HUDEP-2 (cell line): ENCODE measurements around the gene CHCHD1.
"Not testable (repeated sequence)": the region's sequence is repeated elsewhere in the genome, so short reads cannot be mapped to it uniquely, and the experiment has no call there.

Experiments
- DNase-seq, 76 experiments: peaks; one replicate each; lab custom pipeline; 2025; ENCODE audit not compliant: unreplicated experiment in 76 of 76; lab: John Stamatoyannopoulos, UW

CHCHD1 gene

DNA sequence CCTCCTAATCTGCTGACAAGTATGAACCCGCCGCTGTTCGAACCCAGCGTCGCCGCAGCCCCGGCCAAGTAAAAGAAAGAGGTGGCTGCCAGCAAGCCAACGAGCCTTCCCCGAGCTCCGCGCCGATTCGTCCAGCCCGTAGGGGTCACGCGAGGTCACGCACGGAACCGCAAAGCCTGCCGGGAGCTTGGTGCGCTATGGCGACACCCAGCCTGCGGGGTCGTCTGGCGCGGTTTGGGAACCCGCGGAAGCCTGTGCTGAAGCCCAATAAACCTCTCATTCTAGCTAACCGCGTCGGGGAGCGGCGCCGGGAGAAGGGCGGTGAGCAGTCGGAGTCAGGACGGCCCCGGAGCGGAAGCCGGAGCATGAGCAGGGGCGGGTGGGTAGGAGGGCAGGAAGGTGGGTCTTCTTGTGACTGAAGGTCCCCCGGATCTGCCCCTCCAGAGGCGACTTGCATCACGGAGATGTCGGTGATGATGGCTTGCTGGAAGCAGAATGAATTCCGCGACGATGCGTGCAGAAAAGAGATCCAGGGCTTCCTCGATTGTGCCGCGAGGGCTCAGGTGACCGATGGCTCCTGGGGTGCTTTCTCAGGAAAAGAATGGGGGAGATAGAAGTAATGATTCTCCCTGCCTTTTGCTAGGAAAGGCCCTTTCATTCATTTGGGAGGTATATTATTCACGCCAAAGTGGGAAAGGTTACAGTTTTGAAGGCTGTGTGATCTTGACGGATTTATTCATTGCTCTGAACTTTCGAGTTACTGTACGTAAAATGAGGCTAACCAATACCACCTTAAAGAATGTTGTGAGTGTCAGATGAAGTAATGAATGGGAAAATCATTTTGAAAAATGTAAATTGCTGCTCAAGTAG is at the start of gene CHCHD1:
CHCHD1 (plus strand) TSS at position 170 of the 870 bp plus-strand sequence; CDS start at position 198, 28 bp downstream.
- DNase-seq, result peak in 74 of 76 experiments; percentile 26 to 89 (median 79)

DNA sequence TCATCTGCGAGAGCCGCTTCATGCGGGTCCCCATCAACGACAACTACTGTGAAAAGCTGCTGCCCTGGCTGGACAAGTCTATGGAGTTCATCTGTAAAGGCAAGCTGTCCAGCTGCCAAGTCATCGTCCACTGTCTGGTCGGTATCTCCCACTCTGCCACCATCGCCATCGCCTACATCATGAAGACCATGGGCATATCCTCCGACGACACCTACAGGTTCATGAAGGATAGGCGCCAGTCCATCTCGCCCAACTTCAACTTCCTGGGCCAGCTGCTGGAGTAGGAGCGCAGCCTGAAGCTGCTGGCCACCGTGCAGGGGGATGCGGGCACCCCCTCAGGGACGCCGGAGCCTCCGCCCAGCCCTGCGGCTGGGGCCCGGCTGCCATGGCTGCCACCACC is 49.4 kb upstream of the CHCHD1 start:
- DNase-seq, result no peak

DNA sequence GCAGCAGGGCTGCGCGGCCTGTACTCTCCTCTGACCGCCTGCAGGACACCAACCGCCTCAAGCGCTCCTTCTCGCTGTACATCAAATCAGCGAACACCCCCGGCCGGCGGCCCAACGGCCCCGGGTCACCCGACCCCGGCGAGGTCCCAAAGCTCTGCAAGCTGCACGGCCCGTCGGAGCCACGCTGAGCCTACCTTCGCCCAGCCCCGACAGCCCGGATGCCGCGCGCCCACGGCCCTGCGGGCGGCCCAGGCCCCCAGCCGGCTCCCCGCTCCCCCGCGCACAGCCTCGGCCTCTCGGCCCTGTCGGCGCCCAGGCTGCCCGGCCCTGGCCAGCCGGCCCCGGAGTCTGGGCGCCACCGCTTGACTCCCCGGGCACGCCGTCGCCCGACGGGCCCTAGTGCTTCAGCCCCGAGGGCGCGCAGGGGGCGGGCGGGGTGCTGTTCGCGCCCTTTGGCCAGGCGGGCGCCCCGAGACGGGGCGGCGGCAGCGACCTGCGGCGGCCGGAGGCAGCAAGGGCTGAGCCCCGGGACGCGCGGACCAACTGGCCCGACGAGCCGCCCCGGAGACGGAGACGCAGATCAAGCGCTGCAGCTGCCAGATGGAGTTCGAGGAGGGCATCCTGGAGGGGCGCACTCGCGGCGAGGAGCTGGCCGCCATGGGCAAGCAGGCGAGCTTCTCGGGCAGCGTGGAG is 48.8 kb upstream of the CHCHD1 start:
- DNase-seq, result no peak

DNA sequence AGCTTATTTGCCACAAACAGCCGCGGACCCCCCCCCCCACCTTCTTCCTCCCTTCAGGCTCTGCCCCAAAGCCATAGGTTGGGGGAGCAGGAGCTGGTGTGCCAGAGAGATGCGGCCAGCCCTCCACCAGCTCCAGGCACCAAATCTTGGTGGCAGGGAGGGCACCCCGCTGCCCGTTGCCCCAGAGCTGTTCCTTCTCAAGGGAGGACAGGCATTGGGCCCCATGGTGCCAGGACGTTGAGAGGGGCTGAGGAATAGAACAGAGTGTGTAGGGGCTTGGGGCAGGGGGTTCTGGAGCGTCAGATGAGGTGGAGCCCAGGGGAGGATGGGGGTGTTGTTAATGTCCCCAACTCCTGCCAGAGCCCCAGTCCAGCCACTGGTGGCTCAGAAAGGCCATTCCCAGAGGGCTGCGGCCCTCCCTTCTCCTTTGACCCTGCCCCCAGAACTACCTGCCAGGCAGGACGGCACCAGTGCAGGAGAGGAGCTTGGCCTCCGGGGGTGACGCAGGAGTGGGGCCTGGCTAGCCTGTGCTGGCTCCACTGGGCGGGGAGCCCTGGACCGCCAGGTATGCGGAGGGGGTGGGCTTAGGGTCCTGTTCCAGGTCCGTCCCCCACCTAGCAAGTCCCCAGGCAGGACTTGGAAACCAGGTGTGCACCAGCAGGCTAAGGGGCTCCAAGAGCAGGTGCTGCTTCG is 47.7 kb upstream of the CHCHD1 start:
- no peak for DNase-seq

DNA sequence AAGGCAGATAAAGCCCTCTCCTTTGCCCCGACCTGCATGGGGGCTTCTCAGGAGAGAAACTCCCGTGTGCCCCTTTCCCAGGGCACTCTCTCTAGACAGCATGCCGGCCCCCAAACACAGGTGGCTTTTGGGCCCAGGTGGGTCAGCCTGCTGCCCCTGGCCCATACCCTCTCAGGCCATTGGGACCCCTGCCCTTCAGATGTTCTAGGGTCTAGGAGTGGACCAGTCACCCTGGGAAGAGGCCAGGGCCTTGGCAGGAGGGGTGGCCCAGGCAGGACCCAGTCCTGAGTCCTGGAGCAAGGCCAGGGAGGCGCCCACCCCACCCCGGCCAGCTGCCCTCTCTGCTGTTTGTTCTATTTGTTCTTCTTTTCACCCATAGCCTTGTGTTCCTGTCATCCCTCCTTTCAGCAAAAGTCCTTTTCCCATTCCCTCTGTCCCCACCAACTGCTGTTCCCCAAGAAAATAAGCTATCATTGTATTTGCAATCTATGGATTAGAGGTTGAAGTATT is 47.0 kb upstream of the CHCHD1 start:
- no peak for DNase-seq

DNA sequence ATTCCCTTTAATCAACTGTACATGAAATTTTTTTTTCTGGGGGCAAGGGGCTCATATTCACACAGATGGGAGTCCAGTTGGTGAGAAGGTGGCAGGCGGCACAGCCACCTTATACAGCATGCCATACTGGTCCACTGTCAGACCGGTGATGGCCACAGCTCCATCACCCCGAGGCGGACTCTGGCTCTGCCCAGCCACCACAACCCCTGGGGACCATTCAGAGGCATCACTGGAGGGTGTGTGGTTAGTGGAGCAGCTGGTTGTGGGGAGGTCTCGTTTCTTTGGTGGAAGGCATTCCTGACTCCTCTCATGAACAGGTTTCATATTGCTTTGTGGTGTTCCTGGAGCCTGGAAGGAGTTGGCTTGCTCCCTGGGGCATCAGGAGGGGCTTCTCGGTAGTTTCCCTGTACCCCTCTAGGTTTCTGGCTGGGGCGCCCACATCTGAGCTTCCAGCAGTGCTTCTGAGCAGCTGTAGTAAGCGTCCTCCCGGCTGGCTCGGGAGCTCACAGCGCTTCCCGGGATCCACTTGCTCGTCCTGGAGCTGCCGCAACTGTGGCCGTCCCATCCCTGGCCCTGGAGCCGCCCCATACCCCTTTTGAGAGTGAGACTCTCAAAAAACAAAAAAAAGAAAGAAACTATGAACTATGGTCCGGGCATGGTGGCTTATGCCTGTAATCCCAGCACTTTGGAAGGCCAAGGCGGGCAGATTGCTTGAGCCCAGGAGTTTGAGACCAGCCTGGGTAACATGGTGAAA is 41.2 kb upstream of the CHCHD1 start:
- DNase-seq, result not testable (repeated sequence)

DNA sequence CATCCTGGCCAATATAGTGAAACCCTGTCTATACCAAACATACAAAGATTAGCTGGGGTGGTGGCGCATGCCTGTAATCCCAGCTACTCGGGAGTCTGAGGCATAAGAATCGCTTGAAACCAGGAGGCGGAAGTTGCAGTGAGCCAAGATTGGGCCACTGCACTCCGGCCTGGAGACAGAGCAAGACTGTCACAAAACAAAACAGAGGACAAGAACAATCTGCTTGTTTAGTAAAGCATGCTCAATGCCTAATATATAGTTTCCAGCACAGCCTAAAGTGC is 39.5 kb upstream of the CHCHD1 start:
- peak in 1 of 76 experiments; percentile 3 for DNase-seq

DNA sequence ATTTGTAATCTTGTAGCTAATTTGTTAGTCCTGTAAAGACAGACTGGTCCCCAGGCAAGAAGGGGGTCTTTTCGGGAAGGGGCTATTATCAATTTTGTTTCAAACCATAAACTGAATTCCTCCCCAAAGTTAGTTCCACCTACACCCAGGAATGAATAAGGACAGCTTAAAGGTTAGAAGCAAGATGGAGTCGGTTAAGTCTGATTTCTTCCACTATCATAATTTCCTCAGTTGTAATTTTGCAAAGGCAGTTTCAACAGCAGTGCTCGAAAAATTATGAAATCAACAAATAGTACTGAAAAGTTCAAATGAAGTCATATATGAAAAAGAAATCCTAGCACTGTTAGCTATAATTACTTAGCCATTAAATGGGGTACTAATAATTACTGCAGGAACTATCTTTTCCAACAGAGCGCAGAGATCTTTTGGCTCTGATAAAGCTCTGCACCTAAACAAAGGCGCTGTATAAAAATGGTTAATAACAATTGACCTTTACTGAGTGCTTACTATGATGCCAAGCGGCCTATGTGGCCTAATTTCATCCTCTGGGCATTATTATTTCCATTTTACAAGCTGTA is 38.4 kb upstream of the CHCHD1 start:
- DNase-seq, result no peak

DNA sequence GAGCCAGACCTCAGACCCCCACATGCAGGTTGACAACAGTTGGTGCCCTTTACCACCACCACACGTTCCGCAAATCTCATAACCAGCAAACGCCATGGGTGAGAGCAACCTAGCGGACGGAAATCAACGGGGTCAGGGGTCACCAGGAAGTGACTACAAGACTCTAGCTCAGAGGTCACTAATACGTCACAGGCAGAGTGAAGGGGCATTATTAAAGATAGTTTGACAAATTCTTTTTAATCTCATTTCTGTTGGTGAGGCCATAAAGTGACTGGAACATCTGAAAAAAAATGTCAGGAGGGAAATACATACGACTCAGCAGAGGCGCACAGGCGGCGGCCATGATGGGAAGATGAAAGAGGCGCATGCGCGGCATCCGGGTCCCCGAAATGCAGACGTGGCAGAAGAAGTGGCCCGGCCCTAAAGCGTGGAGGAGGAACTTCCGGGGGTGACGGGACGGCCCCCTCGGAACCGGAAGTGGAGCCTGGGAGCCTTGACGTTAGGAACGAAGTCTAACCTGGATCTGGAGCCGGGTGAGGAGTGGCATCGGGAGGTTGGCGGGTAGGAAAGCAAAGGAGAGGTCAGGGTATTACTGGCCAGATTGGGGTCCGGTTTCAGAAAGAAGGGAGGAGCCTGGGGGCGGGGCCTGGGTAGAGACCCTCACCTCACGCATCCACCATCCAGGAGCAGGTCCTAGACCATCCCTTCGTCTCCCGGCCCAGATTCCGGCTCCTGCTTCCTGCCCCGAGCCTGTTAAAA is 37.8 kb upstream of the CHCHD1 start, which contains the start of gene SEC24C:
SEC24C (plus strand) TSS at position 468 of the 759 bp plus-strand sequence. CDS start 2,461 bp downstream, outside the sequence.
- peak in 75 of 76 experiments; percentile 17 to 95 (median 90) for DNase-seq

DNA sequence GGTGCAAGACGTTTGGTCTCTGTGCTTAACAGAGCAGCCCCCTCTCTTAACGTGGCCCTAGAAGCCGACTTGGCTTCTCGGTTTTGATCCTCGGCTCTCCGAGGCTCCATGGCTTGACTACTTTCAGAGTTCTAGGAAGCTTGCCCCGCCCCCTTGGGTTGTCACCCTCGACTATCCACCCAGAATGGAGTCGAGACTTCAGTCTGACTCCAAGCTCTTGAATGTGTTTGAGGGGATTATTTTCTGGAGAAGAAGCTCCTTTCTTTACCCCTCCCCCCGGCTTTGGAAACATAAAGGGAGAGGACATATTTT is 37.2 kb upstream of the CHCHD1 start:
- peak in 47 of 76 experiments; percentile 2 to 55 (median 30) for DNase-seq

DNA sequence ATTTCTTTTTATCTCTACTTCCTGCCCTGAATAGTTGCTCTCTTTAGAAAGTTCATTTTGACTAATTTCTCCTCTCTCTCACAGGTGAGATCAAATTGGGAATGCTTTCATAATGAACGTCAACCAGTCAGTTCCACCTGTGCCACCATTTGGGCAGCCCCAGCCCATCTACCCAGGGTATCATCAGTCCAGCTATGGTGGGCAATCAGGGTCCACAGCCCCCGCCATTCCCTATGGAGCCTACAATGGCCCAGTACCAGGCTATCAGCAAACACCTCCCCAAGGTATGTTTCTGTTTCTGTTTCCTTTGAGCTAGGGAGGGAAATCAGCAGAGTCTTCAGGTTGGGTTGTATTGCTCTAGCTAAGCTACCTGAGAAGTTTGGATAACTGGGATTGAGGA is 35.1 kb upstream of the CHCHD1 start:
- no peak for DNase-seq

DNA sequence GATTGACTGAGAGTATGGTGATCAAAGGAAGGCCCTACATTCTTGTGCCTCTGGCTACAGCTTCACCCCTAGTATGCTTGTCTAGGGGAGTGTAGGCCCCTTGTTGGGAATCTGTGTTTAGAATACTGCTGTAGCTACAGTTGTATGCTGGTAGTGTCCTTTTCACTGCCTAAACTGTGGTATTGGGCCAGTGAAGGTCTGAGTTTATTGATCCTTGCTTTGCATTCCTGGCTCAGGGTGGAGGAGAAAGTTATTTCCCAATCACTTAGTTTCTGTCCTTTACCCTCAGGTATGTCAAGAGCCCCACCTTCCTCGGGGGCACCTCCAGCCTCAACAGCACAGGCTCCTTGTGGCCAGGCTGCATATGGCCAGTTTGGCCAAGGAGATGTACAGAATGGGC is 31.0 kb upstream of the CHCHD1 start:
- DNase-seq, result no peak

DNA sequence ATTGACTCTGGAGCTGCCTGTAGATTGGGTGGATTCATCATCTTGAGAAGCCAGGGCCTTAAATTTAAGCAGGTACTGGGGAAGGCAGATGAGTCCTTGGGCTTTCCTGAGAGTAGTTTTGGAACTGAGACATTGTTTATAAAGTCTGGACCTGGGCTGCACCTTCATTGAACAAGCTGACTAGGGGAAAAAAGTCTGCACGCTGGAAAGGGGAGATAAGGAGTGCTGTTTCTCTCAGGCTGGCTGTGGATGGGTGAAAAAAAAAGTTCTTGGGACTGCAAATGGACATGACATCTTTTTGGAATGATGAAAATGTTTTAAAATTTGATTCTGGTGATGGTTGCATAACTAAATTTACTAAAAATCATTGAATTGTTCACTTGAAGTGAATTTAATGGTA is 25.7 kb upstream of the CHCHD1 start:
- DNase-seq, result peak in 1 of 76 experiments; percentile 28

DNA sequence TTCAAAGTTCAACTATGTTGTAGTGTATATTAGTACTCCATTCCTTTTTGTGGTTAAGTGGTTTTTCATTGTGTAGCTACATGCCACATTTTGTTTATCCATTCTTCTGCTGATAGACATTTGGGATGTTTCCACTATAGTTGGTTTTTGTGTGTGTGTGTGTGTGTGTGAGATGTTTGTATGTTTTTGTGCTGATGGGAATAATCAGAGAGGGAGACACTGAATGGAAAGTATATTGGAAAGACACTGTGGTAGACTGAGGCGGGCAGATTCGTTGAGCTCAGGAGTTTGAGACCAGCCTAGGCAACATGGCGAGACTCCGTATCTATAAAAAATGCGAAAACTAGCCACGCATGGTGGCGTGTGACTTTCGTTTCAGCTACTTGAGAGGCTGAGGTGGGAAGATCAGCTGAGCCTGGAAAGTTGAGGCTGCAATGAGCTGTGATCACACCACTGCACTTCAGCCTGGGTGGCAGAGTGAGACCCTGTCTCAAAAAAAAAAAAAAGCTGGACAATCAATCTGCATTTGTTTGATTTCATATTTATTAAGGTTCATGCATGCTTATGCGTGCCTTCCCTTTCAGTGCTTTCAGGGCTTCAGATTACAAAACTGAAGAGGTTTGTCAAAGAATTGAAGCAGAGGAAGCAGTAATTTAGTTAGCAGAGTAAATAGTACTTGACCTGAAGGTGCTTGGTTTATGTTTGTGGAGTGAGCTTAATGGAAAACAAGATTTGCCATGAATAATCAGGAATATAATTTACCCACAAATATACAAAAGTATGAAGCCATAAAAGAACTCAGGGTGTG is 22.9 kb upstream of the CHCHD1 start:
- no peak for DNase-seq

DNA sequence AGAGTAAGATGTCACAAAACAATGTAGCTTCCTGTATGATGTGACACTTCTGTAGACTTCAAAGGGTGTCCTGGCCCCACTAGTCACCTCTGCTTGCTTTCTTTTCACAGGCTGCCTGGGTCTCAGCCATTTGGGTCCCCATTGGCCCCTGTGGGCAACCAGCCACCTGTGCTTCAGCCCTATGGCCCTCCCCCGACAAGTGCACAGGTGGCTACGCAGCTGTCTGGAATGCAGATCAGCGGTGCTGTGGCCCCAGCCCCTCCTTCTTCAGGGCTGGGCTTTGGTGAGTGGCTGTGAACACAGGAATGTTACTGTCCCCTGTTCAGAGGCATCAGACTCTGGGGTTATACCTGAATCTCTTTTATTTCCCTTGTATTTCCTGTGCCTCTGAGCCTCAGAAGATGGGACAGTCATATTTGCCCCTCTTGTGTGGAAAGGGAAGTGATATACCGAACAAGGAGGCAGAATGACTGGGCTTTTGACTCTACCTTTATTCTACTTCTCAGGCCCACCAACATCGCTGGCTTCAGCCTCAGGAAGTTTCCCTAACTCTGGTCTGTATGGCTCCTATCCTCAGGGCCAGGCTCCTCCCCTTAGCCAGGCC is 22.2 kb upstream of the CHCHD1 start:
- no peak for DNase-seq

DNA sequence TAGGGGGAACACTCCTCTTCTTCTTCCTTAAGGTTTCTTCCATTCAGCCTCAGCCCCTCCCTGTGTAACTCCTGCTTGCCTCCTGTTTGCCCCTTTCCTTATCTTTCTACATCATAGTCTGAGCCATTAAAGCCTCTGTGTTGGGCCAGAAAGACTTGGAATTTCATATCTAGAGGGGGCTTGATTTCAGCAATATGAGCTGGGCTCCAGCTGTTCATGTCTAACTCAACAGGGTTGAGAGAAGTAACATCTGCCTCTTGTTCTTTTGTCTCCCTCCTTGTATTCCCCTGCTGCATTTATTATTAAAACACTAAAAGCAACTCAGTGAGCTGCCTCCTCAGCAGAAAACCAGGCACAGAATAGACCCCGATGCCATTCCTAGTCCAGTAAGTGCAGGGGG is 20.1 kb upstream of the CHCHD1 start:
- DNase-seq, result no peak

DNA sequence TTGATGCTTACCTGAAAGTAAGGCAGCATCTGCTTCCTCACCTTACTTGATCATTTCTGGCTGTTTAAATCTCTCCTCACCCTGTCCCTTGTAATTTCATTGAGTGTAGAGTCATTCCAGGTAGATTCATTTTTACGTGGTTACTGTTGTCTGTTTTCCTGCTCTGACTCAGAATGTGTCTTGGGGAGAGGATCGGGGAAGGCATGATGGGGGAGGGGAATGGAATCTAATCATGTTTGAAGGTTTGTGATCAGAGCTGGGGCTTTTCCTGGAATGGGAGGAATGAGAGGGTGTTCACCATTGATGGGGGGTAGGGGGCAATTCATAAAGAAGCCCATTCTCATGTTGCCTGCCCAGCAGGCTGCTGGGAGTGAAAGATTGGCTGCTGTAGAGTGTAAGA is 18.9 kb upstream of the CHCHD1 start:
- DNase-seq, result no peak

DNA sequence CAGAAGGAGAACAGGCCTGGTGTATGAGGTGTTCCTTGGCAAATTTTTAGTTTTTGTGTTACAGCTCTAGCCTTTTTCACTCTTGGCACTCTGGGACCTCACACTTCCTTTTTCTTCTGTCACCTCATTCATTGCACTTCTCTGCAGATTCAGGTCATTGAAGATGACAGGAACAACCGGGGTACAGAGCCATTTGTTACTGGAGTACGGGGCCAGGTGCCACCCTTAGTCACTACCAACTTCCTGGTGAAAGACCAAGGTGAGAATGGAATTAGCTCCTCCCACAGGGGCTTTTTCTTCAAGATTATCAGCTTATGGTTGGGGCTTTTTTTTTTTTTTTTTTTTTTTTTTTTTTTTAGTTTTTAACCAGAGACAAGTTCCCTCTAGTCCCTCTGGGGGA is 18.5 kb upstream of the CHCHD1 start:
- DNase-seq, result no peak
